Upper lobe of left lung (tissue), 4 donors: Measurements from ENCODE around the gene SH2D3A.

Source experiments
- CTCF ChIP-seq, 6 experiments: fragments of 450-650 bp in 4 of 6; fragments of 200-600 bp in 2 of 6; sonication (generic) in 2 of 6; IDR thresholded peaks; one replicate each; pipeline ENCODE4 v1.5.1; 2016 to 2019; ENCODE audit warnings: antibody characterized with exemption in 6 of 6
- POLR2AphosphoS5 ChIP-seq, 2 donors: sonication (generic); formaldehyde crosslinking; IDR thresholded peaks; one replicate each; pipeline ENCODE4 v1.5.1; 2017; ENCODE audit warnings: antibody characterized with exemption in 2 of 2

- TF ChIP-seq POLR2AphosphoS5 (IDR thresholded peaks at IDR 0.05) (no peak), CTCF (IDR thresholded peaks at IDR 0.05) (no peak)
Observed at GRCh38 chr19:6730941-6731670, 36.1 kb downstream of the SH2D3A start.
